Measurements from ENCODE around the gene COPG1. TPM values are rescaled to one million over a fixed set of nuclear protein-coding genes. Genes with fewer than 3 reads are reported as not detected.

The COPG1 gene
- total and polyA plus RNA-seq, 2 donors from 2014 or later: 107 to 173 TPM

GRCh38 chr3:129254536-129255230 is 5.3 kb downstream of the COPG1 start:
- DNase-seq (no peak), FAIRE-seq (no peak)
- no peak for TF ChIP-seq CTCF (IDR thresholded peaks at IDR 0.05; ENCODE audit: borderline replicate concordance, extremely low read depth, insufficient read depth)
- Histone ChIP-seq H3K27ac (ENCODE audit: low read depth in 2 of 2, low read length in 2 of 2) (no peak overlapping the region), H3K36me3 (ENCODE audit: control insufficient read depth in 2 of 3, insufficient read depth in 3 of 3, low read length in 3 of 3) (peaks cover 8 to 63% (median 55%) of the 10 kb centered on the region in 3 donors), H3K9me3 (ENCODE audit: control insufficient read depth in 2 of 3, insufficient read depth in 1 of 3, low read length in 3 of 3) (no peaks in the 10 kb centered on the region), H3K27me3 (ENCODE audit: control insufficient read depth, insufficient read depth, low read length) (no peaks in the 10 kb centered on the region), H3K4me1 (ENCODE audit: control insufficient read depth in 2 of 3, insufficient read depth in 2 of 3, low read depth in 1 of 3, low read length in 3 of 3) (peaks cover 0 to 6% (median 3%) of the 10 kb centered on the region in 3 donors), H3K9ac (ENCODE audit: low read length in 3 of 3) (no peak overlapping the region), H3K4me3 (ENCODE audit: low read length in 3 of 3) (no peak overlapping the region)
- intact Hi-C loops (cut with DNase I): no loop called here

- no peaks in the 10 kb centered on the region for H3K27me3 ChIP-seq (ENCODE audit: control insufficient read depth, insufficient read depth, low read length)
- no peak for FAIRE-seq
- H3K4me1 ChIP-seq (ENCODE audit: control insufficient read depth in 2 of 3, insufficient read depth in 2 of 3, low read depth in 1 of 3, low read length in 3 of 3): no peaks in the 10 kb centered on the region
- no peak overlapping the region for H3K27ac ChIP-seq (ENCODE audit: low read depth in 2 of 2, low read length in 2 of 2)
- intact Hi-C loops (cut with DNase I): no loop called here
- no peak overlapping the region for H3K4me3 ChIP-seq (ENCODE audit: low read length in 3 of 3)
- peaks cover 10 to 79% (median 70%) of the 10 kb centered on the region in 3 donors for H3K36me3 ChIP-seq (ENCODE audit: control insufficient read depth in 2 of 3, insufficient read depth in 3 of 3, low read length in 3 of 3)
- no peak for TF ChIP-seq CTCF (IDR thresholded peaks at IDR 0.05; ENCODE audit: borderline replicate concordance, extremely low read depth, insufficient read depth)
- H3K9ac ChIP-seq (ENCODE audit: low read length in 3 of 3): no peak overlapping the region
- no peak for DNase-seq
- no peaks in the 10 kb centered on the region for H3K9me3 ChIP-seq (ENCODE audit: control insufficient read depth in 2 of 3, insufficient read depth in 1 of 3, low read length in 3 of 3)
Observed at GRCh38 chr3:129256270-129256669, 6.9 kb downstream of the COPG1 start.

- no peak for FAIRE-seq
- H3K4me1 ChIP-seq (ENCODE audit: control insufficient read depth in 2 of 3, insufficient read depth in 2 of 3, low read depth in 1 of 3, low read length in 3 of 3): no peaks in the 10 kb centered on the region
- no peak for TF ChIP-seq CTCF (IDR thresholded peaks at IDR 0.05; ENCODE audit: borderline replicate concordance, extremely low read depth, insufficient read depth)
- no peak overlapping the region for H3K4me3 ChIP-seq (ENCODE audit: low read length in 3 of 3)
- no peak for DNase-seq
- H3K27me3 ChIP-seq (ENCODE audit: control insufficient read depth, insufficient read depth, low read length): no peaks in the 10 kb centered on the region
- H3K36me3 ChIP-seq (ENCODE audit: control insufficient read depth in 2 of 3, insufficient read depth in 3 of 3, low read length in 3 of 3): peaks cover 10 to 78% (median 70%) of the 10 kb centered on the region in 3 donors
- H3K9ac ChIP-seq (ENCODE audit: low read length in 3 of 3): no peak overlapping the region
- intact Hi-C loops (cut with DNase I): no loop called here
- no peak overlapping the region for H3K27ac ChIP-seq (ENCODE audit: low read depth in 2 of 2, low read length in 2 of 2)
- H3K9me3 ChIP-seq (ENCODE audit: control insufficient read depth in 2 of 3, insufficient read depth in 1 of 3, low read length in 3 of 3): no peaks in the 10 kb centered on the region
Observed at GRCh38 chr3:129257609-129258008, 8.2 kb downstream of the COPG1 start.
